ENCODE measurements around the gene HBE1.
"Not testable (repeated sequence)": the region's sequence is repeated elsewhere in the genome, so short reads cannot be mapped to it uniquely, and the experiment has no call there.

The HBE1 gene

GRCh38 chr11:5265832-5266231, 3.9 kb downstream of the HBE1 start:
- DNase-seq, result no peak
- no peaks in the 10 kb centered on the region for H3K4me1 ChIP-seq
- H3K36me3 ChIP-seq, result no peaks in the 10 kb centered on the region
- H3K27me3 ChIP-seq, result no peaks in the 10 kb centered on the region
- TF ChIP-seq, protein P1, sequence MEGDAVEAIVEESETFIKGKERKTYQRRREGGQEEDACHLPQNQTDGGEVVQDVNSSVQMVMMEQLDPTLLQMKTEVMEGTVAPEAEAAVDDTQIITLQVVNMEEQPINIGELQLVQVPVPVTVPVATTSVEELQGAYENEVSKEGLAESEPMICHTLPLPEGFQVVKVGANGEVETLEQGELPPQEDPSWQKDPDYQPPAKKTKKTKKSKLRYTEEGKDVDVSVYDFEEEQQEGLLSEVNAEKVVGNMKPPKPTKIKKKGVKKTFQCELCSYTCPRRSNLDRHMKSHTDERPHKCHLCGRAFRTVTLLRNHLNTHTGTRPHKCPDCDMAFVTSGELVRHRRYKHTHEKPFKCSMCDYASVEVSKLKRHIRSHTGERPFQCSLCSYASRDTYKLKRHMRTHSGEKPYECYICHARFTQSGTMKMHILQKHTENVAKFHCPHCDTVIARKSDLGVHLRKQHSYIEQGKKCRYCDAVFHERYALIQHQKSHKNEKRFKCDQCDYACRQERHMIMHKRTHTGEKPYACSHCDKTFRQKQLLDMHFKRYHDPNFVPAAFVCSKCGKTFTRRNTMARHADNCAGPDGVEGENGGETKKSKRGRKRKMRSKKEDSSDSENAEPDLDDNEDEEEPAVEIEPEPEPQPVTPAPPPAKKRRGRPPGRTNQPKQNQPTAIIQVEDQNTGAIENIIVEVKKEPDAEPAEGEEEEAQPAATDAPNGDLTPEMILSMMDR (IDR thresholded peaks at IDR 0.05; ENCODE audit: low read depth, low read length), result no peak
- H3K4me3 ChIP-seq (ENCODE audit: low read depth, low read length), result no peak overlapping the region
- H3K9me3 ChIP-seq, result no peaks in the 10 kb centered on the region

- TF ChIP-seq, protein P1 (IDR thresholded peaks at IDR 0.05; ENCODE audit: low read depth, low read length), result no peak
- Histone ChIP-seq H3K9me3 (no peaks in the 10 kb centered on the region), H3K4me3 (ENCODE audit: low read depth, low read length) (no peak overlapping the region), H3K36me3 (no peaks in the 10 kb centered on the region), H3K4me1 (no peaks in the 10 kb centered on the region), H3K27me3 (no peaks in the 10 kb centered on the region)
- DNase-seq, result no peak
These were observed 11.0 kb downstream of the HBE1 start for GRCh38 chr11:5258543-5259262.

- no peak overlapping the region for H3K4me3 ChIP-seq (ENCODE audit: low read depth, low read length)
- TF ChIP-seq, protein P1 (IDR thresholded peaks at IDR 0.05; ENCODE audit: low read depth, low read length), result no peak
- H3K36me3 ChIP-seq, result no peaks in the 10 kb centered on the region
- no peak for DNase-seq
- no peaks in the 10 kb centered on the region for H3K9me3 ChIP-seq
- no peaks in the 10 kb centered on the region for H3K27me3 ChIP-seq
- no peaks in the 10 kb centered on the region for H3K4me1 ChIP-seq
These were observed 12.4 kb downstream of the HBE1 start for GRCh38 chr11:5257296-5257695.

DNA sequence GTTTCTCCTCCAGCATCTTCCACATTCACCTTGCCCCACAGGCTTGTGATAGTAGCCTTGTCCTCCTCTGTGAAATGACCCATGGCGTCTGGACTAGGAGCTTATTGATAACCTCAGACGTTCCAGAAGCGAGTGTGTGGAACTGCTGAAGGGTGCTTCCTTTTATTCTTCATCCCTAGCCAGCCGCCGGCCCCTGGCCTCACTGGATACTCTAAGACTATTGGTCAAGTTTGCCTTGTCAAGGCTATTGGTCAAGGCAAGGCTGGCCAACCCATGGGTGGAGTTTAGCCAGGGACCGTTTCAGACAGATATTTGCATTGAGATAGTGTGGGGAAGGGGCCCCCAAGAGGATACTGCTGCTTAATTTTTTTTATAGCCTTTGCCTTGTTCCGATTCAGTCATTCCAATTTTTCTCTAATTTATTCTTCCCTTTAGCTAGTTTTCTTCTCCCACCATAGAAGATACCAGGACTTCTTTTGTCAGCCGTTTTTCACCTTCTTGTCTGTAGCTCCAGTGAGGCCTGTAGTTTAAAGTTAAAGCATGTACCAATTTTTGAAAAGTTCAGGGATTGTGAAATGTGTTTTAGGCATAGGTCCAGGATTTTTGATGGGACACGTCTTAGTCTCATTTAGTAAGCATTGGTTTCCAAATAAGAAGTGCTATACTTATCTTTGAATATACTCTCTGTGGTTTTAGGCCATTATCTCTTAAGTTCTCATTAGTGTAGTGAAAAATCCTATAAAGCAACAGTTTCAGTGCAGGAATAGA, 14.9 kb downstream of the HBE1 start, which contains the start of gene HBG2:
TSS of gene HBG2 (minus strand) at position 136 of the 768 bp plus-strand sequence. CDS start at position 83, 53 bp downstream.
- H3K4me1 ChIP-seq; DNase-seq; H3K4me3 ChIP-seq (ENCODE audit: low read depth, low read length): not testable (repeated sequence)

GRCh38 chr11:5254023-5254422, 15.7 kb downstream of the HBE1 start:
- not testable (repeated sequence) for H3K36me3 ChIP-seq; H3K27me3 ChIP-seq; H3K4me3 ChIP-seq (ENCODE audit: low read depth, low read length); H3K4me1 ChIP-seq; H3K9me3 ChIP-seq; DNase-seq

More for the DNA sequence above, 14.9 kb downstream of the HBE1 start, which contains the start of gene HBG2:
- not testable (repeated sequence) for H3K36me3 ChIP-seq, H3K9me3 ChIP-seq, H3K27me3 ChIP-seq

- H3K4me1 ChIP-seq; H3K9me3 ChIP-seq; DNase-seq; H3K27me3 ChIP-seq; H3K36me3 ChIP-seq; H3K4me3 ChIP-seq (ENCODE audit: low read depth, low read length): not testable (repeated sequence)
These were observed 16.3 kb downstream of the HBE1 start for GRCh38 chr11:5253440-5253839.

- no peak for DNase-seq
- no peak overlapping the region for H3K4me3 ChIP-seq (ENCODE audit: low read depth, low read length)
- TF ChIP-seq, protein P1 (IDR thresholded peaks at IDR 0.05; ENCODE audit: low read depth, low read length), result no peak
- H3K36me3 ChIP-seq, result no peaks in the 10 kb centered on the region
- H3K4me1 ChIP-seq, result no peaks in the 10 kb centered on the region
- H3K9me3 ChIP-seq, result no peaks in the 10 kb centered on the region
- H3K27me3 ChIP-seq, result no peaks in the 10 kb centered on the region
These were observed 16.9 kb downstream of the HBE1 start for GRCh38 chr11:5252919-5253265.

All from BE2C (cell line).